Glutamatergic neuron (in vitro differentiated cells): Measurements from ENCODE around the gene MLLT1. TPM values are rescaled to one million over a fixed set of nuclear protein-coding genes. Genes with fewer than 3 reads are reported as not detected.

ENCODE experiments used
- DNase-seq: peaks from one replicate; pipeline ENCODE4 v3.0.0; 2022
- H3K27ac Mint-ChIP-seq: one replicate; pipeline ENCODE4 v1.8.0; 2020; ENCODE audit warnings: mild to moderate bottlenecking, mixed read lengths, inconsistent platforms; ENCODE audit not compliant: unreplicated experiment
- H3K27me3 Mint-ChIP-seq: one replicate; pipeline ENCODE4 v1.8.0; 2020; ENCODE audit warnings: mild to moderate bottlenecking, moderate library complexity, mixed read lengths, inconsistent platforms; ENCODE audit not compliant: unreplicated experiment
- H3K36me3 Mint-ChIP-seq: one replicate; pipeline ENCODE4 v1.8.0; 2020; ENCODE audit warnings: mild to moderate bottlenecking, mixed read lengths, inconsistent platforms; ENCODE audit not compliant: unreplicated experiment
- H3K4me1 Mint-ChIP-seq: one replicate; pipeline ENCODE4 v1.8.0; 2020; ENCODE audit warnings: mild to moderate bottlenecking, low read depth, mixed read lengths, inconsistent platforms; ENCODE audit not compliant: unreplicated experiment
- H3K4me3 Mint-ChIP-seq: one replicate; pipeline ENCODE4 v1.8.0; 2020; ENCODE audit warnings: mild to moderate bottlenecking, mixed read lengths, inconsistent platforms; ENCODE audit not compliant: unreplicated experiment
- H3K9me3 Mint-ChIP-seq: one replicate; pipeline ENCODE4 v1.8.0; 2020; ENCODE audit warnings: mild to moderate bottlenecking, moderate library complexity, mixed read lengths, inconsistent platforms; ENCODE audit not compliant: unreplicated experiment
- total RNA-seq: library from RNA; stranded (reverse); fragmentation: NEBNext Ultra II Directional; extraction: Animal tissue kit (Norgen Biotek cat#: 25700); gene quantifications from one replicate; pipeline ENCODE4 v1.2.1, GENCODE V29; 2021; ENCODE audit not compliant: unreplicated experiment
- TF ChIP-seq, protein P1 (sequence below): fragments of 200-600 bp; sonication (generic); IDR thresholded peaks from one replicate; pipeline ENCODE4 v1.5.0; 2021; ENCODE audit not compliant: partially characterized antibody, unreplicated experiment

Gene MLLT1
- total RNA-seq, 1 donor from 2014 or later = 52.9 TPM

DNA sequence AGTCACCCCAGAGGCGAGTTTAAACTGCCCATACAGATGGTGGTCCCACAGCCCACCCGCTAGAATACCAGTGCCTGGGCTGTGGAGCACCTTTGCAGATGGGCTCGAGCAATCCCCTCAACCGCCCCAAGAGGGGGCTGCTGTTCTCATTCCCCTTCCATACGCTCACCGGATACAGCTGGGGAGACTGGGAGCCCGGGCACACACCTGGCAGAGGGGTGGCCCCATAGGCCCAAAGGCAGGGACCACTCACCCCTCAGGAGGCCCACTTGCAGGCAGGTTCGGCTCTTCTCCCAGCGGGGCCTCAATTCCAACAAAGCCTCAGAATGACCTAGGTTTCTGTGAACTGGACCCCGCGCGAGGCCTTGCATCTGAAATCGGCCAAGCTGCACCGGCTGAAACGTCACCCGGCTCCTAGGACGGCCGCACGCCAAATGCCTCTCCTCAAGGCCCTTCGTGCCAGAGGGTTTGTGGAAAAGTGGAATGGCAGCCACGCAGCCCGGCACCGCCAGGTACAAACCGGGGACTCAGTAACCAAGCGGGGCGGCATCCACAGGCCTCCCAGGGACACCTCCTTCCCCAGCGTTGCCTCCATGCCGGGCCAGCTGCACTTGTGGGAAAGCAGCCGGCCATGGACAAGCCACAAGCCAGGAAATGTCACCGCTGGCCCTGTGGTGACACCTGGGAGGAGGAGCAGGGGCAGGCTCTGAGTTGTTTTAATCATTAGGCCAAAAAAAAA lies 18.7 kb downstream of the MLLT1 start:
- Mint-ChIP-seq H3K27ac (no peak overlapping the region), H3K4me1 (peaks cover 8% of the 10 kb centered on the region), H3K4me3 (no peak overlapping the region), H3K9me3 (peaks cover 8% of the 10 kb centered on the region), H3K27me3 (peaks cover 1% of the 10 kb centered on the region), H3K36me3 (peaks cover 6% of the 10 kb centered on the region)
- DNase-seq = peak; percentile 67
- TF ChIP-seq, protein P1, sequence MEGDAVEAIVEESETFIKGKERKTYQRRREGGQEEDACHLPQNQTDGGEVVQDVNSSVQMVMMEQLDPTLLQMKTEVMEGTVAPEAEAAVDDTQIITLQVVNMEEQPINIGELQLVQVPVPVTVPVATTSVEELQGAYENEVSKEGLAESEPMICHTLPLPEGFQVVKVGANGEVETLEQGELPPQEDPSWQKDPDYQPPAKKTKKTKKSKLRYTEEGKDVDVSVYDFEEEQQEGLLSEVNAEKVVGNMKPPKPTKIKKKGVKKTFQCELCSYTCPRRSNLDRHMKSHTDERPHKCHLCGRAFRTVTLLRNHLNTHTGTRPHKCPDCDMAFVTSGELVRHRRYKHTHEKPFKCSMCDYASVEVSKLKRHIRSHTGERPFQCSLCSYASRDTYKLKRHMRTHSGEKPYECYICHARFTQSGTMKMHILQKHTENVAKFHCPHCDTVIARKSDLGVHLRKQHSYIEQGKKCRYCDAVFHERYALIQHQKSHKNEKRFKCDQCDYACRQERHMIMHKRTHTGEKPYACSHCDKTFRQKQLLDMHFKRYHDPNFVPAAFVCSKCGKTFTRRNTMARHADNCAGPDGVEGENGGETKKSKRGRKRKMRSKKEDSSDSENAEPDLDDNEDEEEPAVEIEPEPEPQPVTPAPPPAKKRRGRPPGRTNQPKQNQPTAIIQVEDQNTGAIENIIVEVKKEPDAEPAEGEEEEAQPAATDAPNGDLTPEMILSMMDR = peak; percentile 69

DNA sequence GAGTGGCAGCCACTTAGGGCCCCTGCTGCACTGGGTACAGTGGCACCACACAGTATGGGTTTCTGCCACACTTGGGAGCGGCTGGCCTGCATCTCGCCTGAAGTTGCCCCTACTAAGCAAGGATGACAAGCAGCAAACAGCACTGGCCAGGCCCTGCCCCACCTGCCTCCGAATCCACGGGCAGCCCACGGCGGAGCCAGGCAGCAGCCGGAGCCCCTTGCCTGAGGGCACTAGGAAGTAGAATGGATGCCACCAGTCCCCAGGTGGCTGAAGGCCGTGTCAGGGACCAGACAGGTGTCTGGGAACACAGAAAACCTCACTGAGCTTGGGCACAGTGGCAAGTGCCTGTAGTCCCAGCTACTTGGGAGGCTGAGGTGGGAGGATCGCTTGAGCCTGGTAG lies 19.4 kb downstream of the MLLT1 start:
- Mint-ChIP-seq H3K4me3 (no peak overlapping the region), H3K36me3 (peaks cover 6% of the 10 kb centered on the region), H3K27me3 (peaks cover 1% of the 10 kb centered on the region), H3K27ac (no peak overlapping the region), H3K4me1 (peaks cover 8% of the 10 kb centered on the region), H3K9me3 (peaks cover 8% of the 10 kb centered on the region)
- no peak for DNase-seq
- TF ChIP-seq, protein P1 = no peak

DNA sequence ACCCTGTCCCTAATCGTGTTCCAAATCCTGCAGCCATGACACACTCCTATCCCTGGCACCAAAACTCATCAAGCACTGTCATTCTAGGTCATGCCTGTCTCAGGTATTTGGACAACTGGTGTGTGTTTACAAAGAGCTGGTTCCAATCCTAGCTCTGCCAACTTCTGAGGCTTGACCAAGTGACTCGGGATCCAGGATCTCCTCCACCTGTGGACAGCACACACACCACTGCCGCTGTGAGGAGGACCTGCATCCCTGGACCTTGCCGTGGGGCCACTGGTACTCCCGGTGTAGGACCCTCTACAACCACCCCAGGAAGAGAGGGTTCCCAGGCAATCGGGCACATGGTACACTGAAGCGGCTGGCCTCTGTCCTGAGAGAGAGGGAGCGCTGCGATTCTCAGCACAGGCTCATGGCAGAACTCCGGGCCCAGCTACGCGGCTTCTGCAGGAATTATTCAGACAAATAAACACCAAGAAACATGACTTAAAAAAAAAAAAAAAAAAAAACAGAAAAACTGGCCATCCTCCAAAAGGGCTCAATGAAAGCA lies 20.4 kb downstream of the MLLT1 start:
- Mint-ChIP-seq H3K36me3 (peaks cover 6% of the 10 kb centered on the region), H3K27me3 (peaks cover 1% of the 10 kb centered on the region), H3K27ac (no peak overlapping the region), H3K4me1 (peaks cover 14% of the 10 kb centered on the region), H3K4me3 (no peak overlapping the region), H3K9me3 (peaks cover 8% of the 10 kb centered on the region)
- TF ChIP-seq, protein P1 = no peak
- no peak for DNase-seq

DNA sequence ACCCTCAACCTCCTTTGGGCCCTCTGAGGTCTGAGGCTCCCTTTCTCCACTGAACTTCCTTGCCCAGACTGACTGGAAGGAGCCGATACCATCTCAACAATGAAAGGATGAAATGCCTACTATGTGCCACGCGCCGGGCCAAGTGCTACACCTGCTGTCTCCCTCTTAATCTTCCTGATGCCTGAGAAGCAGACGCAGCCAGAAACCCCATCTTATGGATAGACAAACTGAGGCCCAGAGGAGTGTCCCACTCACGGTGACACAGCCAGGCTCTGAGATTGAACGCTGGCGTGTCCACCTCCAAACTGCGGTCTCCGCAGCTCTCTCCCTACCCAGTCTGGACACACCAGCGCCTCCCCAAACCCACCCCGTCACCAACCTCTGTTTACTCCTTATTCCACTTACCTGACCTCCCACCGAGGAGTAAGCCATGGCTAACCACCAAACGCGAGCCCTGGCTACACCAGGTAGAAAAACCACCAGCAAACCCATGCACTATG lies 20.9 kb downstream of the MLLT1 start:
- H3K27me3 Mint-ChIP-seq = peaks cover 1% of the 10 kb centered on the region
- peaks cover 14% of the 10 kb centered on the region for H3K4me1 Mint-ChIP-seq
- H3K36me3 Mint-ChIP-seq = peaks cover 6% of the 10 kb centered on the region
- H3K27ac Mint-ChIP-seq = no peak overlapping the region
- DNase-seq = no peak
- peaks cover 8% of the 10 kb centered on the region for H3K9me3 Mint-ChIP-seq
- H3K4me3 Mint-ChIP-seq = no peak overlapping the region
- TF ChIP-seq, protein P1 = no peak
